ENCODE data around the gene PKMYT1.

The PKMYT1 gene

GRCh38 chr16:2980227-2981176 lies at the start of gene PKMYT1:
Gene PKMYT1 (minus strand): TSS chr16:2980446. CDS start chr16:2979657, 789 bp downstream.
- peak; percentile 93 to 95 for DNase-seq (ENCODE audit: low read depth in 1 of 2, low spot score in 1 of 2)

- DNase-seq (ENCODE audit: low read depth in 1 of 2, low spot score in 1 of 2), result no peak
Observed at GRCh38 chr16:3029491-3030221, 49.4 kb upstream of the PKMYT1 start.

- DNase-seq (ENCODE audit: low read depth in 1 of 2, low spot score in 1 of 2), result no peak
Observed at GRCh38 chr16:3028716-3029319, 48.6 kb upstream of the PKMYT1 start.

- peak; percentile 77 to 87 for DNase-seq (ENCODE audit: low read depth in 1 of 2, low spot score in 1 of 2)
Observed at GRCh38 chr16:3027983-3028715, 47.9 kb upstream of the PKMYT1 start.

GRCh38 chr16:3027489-3027795 lies 47.2 kb upstream of the PKMYT1 start:
- DNase-seq (ENCODE audit: low read depth in 1 of 2, low spot score in 1 of 2), result no peak

- DNase-seq (ENCODE audit: low read depth in 1 of 2, low spot score in 1 of 2), result no peak
Observed at GRCh38 chr16:3026609-3027488, 46.6 kb upstream of the PKMYT1 start.

- DNase-seq (ENCODE audit: low read depth in 1 of 2, low spot score in 1 of 2), result no peak
Observed at GRCh38 chr16:3026003-3026378, 45.7 kb upstream of the PKMYT1 start.

GRCh38 chr16:3025032-3026002 lies 45.1 kb upstream of the PKMYT1 start:
- no peak for DNase-seq (ENCODE audit: low read depth in 1 of 2, low spot score in 1 of 2)

- DNase-seq (ENCODE audit: low read depth in 1 of 2, low spot score in 1 of 2), result peak; percentile 83 to 87
Observed at GRCh38 chr16:3023669-3024478, 43.6 kb upstream of the PKMYT1 start, which contains the start of the genes HCFC1R1 and THOC6. Gene HCFC1R1 (minus strand): TSS chr16:3023942. CDS start chr16:3023941, 1 bp downstream. Gene THOC6 (plus strand): TSS chr16:3024035. CDS start chr16:3024327, 292 bp downstream.

- DNase-seq (ENCODE audit: low read depth in 1 of 2, low spot score in 1 of 2), result no peak
Observed at GRCh38 chr16:3023415-3023668, 43.1 kb upstream of the PKMYT1 start.

- no peak for DNase-seq (ENCODE audit: low read depth in 1 of 2, low spot score in 1 of 2)
Observed at GRCh38 chr16:3022684-3023414, 42.6 kb upstream of the PKMYT1 start.

- DNase-seq (ENCODE audit: low read depth in 1 of 2, low spot score in 1 of 2), result peak; percentile 70 to 90
Observed at GRCh38 chr16:3022208-3022683, 42.0 kb upstream of the PKMYT1 start.

GRCh38 chr16:3021449-3022207 lies 41.4 kb upstream of the PKMYT1 start:
- DNase-seq (ENCODE audit: low read depth in 1 of 2, low spot score in 1 of 2), result peak; percentile 67 to 72

GRCh38 chr16:3020604-3021448 lies 40.6 kb upstream of the PKMYT1 start:
- DNase-seq (ENCODE audit: low read depth in 1 of 2, low spot score in 1 of 2), result peak in 1 of 2 donors; percentile 49

- peak; percentile 36 to 50 for DNase-seq (ENCODE audit: low read depth in 1 of 2, low spot score in 1 of 2)
Observed at GRCh38 chr16:3020247-3020603, 40.0 kb upstream of the PKMYT1 start, which contains the start of gene TNFRSF12A. Gene TNFRSF12A (plus strand): TSS chr16:3020368. CDS start chr16:3020398, 30 bp downstream.

All from stimulated activated CD4-positive, alpha-beta T cell treated with anti-CD3 and anti-CD28 coated beads, Interleukin-15, amount 100 ng/mL, for 1 hour (primary cell).